Naive thymus-derived CD4-positive, alpha-beta T cell (primary cell): ENCODE data around the gene PCBP2. TPM values are rescaled to one million over a fixed set of nuclear protein-coding genes. Genes with fewer than 3 reads are reported as not detected.
A peak's percentile ranks its signal among the peaks of the same experiment; 100 is the strongest.

Source experiments
- ATAC-seq: fragments of 150-1000 bp; cut with Tn5 transposase; 2 replicates; pipeline ENCODE4 v1.10.0; 2021; ENCODE audit warnings: mild to moderate bottlenecking, moderate library complexity
- CTCF ChIA-PET: fragments of 350-600 bp; sonication (Branson Sonifier 250); formaldehyde crosslinking; loops from one replicate; lab custom pipeline; 2021; ENCODE audit warnings: antibody characterized with exemption; lab: Charles Lee
- POLR2A ChIA-PET: fragments of 350-600 bp; sonication (Branson Sonifier 250); formaldehyde crosslinking; loops from one replicate; lab custom pipeline; 2021; ENCODE audit warnings: antibody characterized with exemption, inconsistent platforms; lab: Charles Lee
- DNase-seq, 9 donors: peaks; one replicate each; pipeline versions ENCODE4 v3.0.0 to v3.0.0-alpha.2; 2020 to 2022; ENCODE audit warnings: mixed read lengths in 1 of 9
- H3K27ac ChIP-seq: one replicate; pipeline ENCODE4 v1.7.0; 2013; ENCODE audit warnings: mild to moderate bottlenecking, low read depth, low read length, moderate library complexity
- H3K27me3 ChIP-seq, 2 donors: one replicate each; pipeline ENCODE4 v1.7.0; 2013; ENCODE audit warnings: low read length in 2 of 2, mild to moderate bottlenecking in 2 of 2, moderate library complexity in 2 of 2; ENCODE audit not compliant: control insufficient read depth in 2 of 2, insufficient read depth in 2 of 2
- H3K36me3 ChIP-seq, 3 experiments: 1 replicate in 2 of 3; 2 replicates in 1 of 3; pipeline ENCODE4 v1.7.0; 2013; ENCODE audit warnings: low read length in 3 of 3, mild to moderate bottlenecking in 3 of 3, moderate library complexity in 1 of 3; ENCODE audit not compliant: insufficient read depth in 3 of 3, control insufficient read depth in 2 of 3
- H3K4me1 ChIP-seq, 2 donors: one replicate each; pipeline ENCODE4 v1.7.0; 2013; ENCODE audit warnings: low read length in 2 of 2, mild to moderate bottlenecking in 2 of 2, moderate library complexity in 1 of 2; ENCODE audit not compliant: control insufficient read depth in 2 of 2, insufficient read depth in 2 of 2
- H3K4me3 ChIP-seq: 2 replicates; pipeline ENCODE4 v1.7.0; 2013; ENCODE audit warnings: mild to moderate bottlenecking, low read length
- H3K9me3 ChIP-seq, 3 experiments: 1 replicate in 2 of 3; 2 replicates in 1 of 3; pipeline ENCODE4 v1.7.0; 2013; ENCODE audit warnings: low read length in 3 of 3; ENCODE audit not compliant: control insufficient read depth in 2 of 3
- H3K27ac Mint-ChIP-seq, 9 donors: one replicate each; pipeline ENCODE4 v1.8.0; 2020 to 2022; ENCODE audit warnings: mixed read lengths in 9 of 9, mild to moderate bottlenecking in 8 of 9, moderate library complexity in 5 of 9, inconsistent platforms in 2 of 9
- H3K27me3 Mint-ChIP-seq, 5 donors: one replicate each; pipeline ENCODE4 v1.8.0; 2021 to 2022; ENCODE audit warnings: mixed read lengths in 5 of 5, mild to moderate bottlenecking in 1 of 5
- H3K36me3 Mint-ChIP-seq, 5 donors: one replicate each; pipeline ENCODE4 v1.8.0; 2020 to 2022; ENCODE audit warnings: mixed read lengths in 5 of 5, mild to moderate bottlenecking in 3 of 5, inconsistent platforms in 1 of 5
- H3K4me1 Mint-ChIP-seq, 7 donors: one replicate each; pipeline ENCODE4 v1.8.0; 2020 to 2022; ENCODE audit warnings: mixed read lengths in 7 of 7, mild to moderate bottlenecking in 3 of 7, inconsistent platforms in 1 of 7
- H3K4me3 Mint-ChIP-seq, 10 donors: one replicate each; pipeline ENCODE4 v1.8.0; 2020 to 2022; ENCODE audit warnings: mild to moderate bottlenecking in 10 of 10, mixed read lengths in 10 of 10, moderate library complexity in 6 of 10, inconsistent platforms in 2 of 10
- H3K9me3 Mint-ChIP-seq, 11 donors: one replicate each; pipeline ENCODE4 v1.8.0; 2020 to 2022; ENCODE audit warnings: mixed read lengths in 11 of 11, mild to moderate bottlenecking in 4 of 11, inconsistent platforms in 1 of 11, moderate library complexity in 1 of 11
- intact Hi-C, 2 donors: fragments of 100-400 bp; cut with micrococcal nuclease; formaldehyde crosslinking; loops; one replicate each; pipeline ENCODE4 v1.15.1; 2023
- polyA plus RNA-seq, 2 donors: library from polyadenylated mRNA; unstranded; fragments of 300-500 nt; fragmentation: Illumina TruSeq; gene quantifications; one replicate each; pipeline ENCODE4 v1.2.3, GENCODE V29; 2021
- total RNA-seq, 6 experiments: library from RNA in 5 of 6; stranded (reverse) in 5 of 6; gene quantifications; 1 replicate in 5 of 6; 2 replicates in 1 of 6; pipeline ENCODE4 v1.2.3 and lab custom pipeline; 2021 to 2026

PCBP2 gene
- total and polyA plus RNA-seq, 7 experiments from 2014 or later, result 148 to 1,110 (median 912) TPM

GRCh38 chr12:53459097-53459496 is 7.2 kb downstream of the PCBP2 start:
- H3K27me3 Mint-ChIP-seq, result no peaks in the 10 kb centered on the region
- Histone ChIP-seq H3K4me1 (peaks cover 4 to 8% of the 10 kb centered on the region in 2 donors), H3K36me3 (peaks cover 69 to 98% (median 91%) of the 10 kb centered on the region in 3 experiments), H3K27ac (no peak overlapping the region), H3K27me3 (no peaks in the 10 kb centered on the region), H3K9me3 (no peaks in the 10 kb centered on the region), H3K4me3 (no peak overlapping the region)
- ATAC-seq (no peak), DNase-seq (no peak)
- intact Hi-C loops, result loop anchor here in 1 of 2 donors (2.0 kb wide), 1 partner anchor 14 kb away; no protein-coding TSS in a partner anchor
- POLR2A ChIA-PET, result interaction anchor here (0.7 kb wide), 1 partner anchor 13 kb away, joined by 4 read pairs; no protein-coding TSS in a partner anchor
- peaks cover 15 to 55% (median 48%) of the 10 kb centered on the region in 5 donors for H3K36me3 Mint-ChIP-seq
- CTCF ChIA-PET, result interaction anchor here (1.4 kb wide), 1 partner anchor 35 kb away, joined by 4 read pairs; no protein-coding TSS in a partner anchor
- H3K4me1 Mint-ChIP-seq, result peaks cover 27 to 63% (median 50%) of the 10 kb centered on the region in 7 donors
- H3K27ac Mint-ChIP-seq, result peak overlapping the region in 4 of 9 donors; percentile 51 to 80 (median 60)
- no peaks in the 10 kb centered on the region for H3K9me3 Mint-ChIP-seq
- H3K4me3 Mint-ChIP-seq, result no peak overlapping the region

DNA sequence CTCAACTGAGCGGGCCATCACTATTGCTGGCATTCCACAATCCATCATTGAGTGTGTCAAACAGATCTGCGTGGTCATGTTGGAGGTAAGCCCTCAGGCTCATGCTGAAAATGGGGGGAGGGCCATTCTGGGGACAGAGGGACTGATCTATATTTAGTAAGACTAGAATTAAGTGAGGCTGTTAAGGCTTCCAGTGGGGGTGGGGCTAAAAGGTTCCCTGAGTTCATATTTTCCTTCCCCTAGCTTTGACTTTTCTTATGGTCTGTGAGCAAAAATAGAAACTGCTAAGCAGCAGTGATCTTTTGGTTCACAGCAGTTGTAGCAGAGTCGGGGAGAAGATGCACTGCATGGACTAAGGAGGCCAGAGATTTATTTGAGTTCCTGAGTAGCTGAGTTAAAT is 9.2 kb downstream of the PCBP2 start:
- Histone ChIP-seq H3K4me3 (no peak overlapping the region), H3K9me3 (no peaks in the 10 kb centered on the region), H3K27ac (no peak overlapping the region), H3K27me3 (no peaks in the 10 kb centered on the region), H3K36me3 (peaks cover 73 to 98% (median 90%) of the 10 kb centered on the region in 3 experiments), H3K4me1 (no peaks in the 10 kb centered on the region)
- Mint-ChIP-seq H3K4me1 (peaks cover 27 to 54% (median 42%) of the 10 kb centered on the region in 7 donors), H3K27ac (peak overlapping the region in 5 of 9 donors; percentile 27 to 75 (median 51)), H3K36me3 (peaks cover 15 to 55% (median 40%) of the 10 kb centered on the region in 5 donors), H3K4me3 (no peak overlapping the region), H3K9me3 (no peaks in the 10 kb centered on the region), H3K27me3 (no peaks in the 10 kb centered on the region)
- ATAC-seq (no peak), DNase-seq (no peak)
- ChIA-PET POLR2A (interaction anchor here (1.0 to 1.1 kb wide), 2 partner anchors 13 to 38 kb away, joined by 3 to 4 read pairs; partner anchors contain the start of gene MAP3K12), CTCF (no interaction called here)
- intact Hi-C loops, result no loop called here

GRCh38 chr12:53461591-53461990 is 9.7 kb downstream of the PCBP2 start:
- CTCF ChIA-PET, result no interaction called here
- H3K4me1 Mint-ChIP-seq, result peaks cover 29 to 57% (median 47%) of the 10 kb centered on the region in 7 donors
- intact Hi-C loops, result no loop called here

DNA sequence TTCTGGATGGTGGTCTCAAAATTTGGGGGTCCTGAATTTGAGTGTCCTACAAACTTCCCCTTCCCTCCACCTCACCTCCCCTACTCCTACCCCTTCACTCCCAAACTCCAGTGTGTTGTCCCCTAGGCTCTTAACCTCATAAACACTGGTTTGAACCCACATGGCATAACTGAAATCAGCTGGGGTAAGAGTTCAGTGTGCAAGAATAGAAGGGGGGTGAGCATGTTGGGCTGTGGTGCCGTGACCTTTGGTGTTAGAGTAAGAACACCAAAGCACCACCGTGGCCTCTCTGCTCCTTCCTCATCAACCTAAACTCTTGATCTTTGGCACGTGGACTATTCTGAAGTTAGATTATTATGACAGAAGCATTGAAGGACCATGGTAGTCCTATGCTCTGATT is 11.0 kb downstream of the PCBP2 start:
- H3K27ac Mint-ChIP-seq, result no peak overlapping the region
- peaks cover 15 to 66% (median 52%) of the 10 kb centered on the region in 5 donors for H3K36me3 Mint-ChIP-seq
- POLR2A ChIA-PET, result interaction anchor here (1.3 kb wide), 1 partner anchor 28 kb away, joined by 3 read pairs; no protein-coding TSS in a partner anchor
- Histone ChIP-seq H3K9me3 (no peaks in the 10 kb centered on the region), H3K4me3 (no peak overlapping the region), H3K27ac (no peak overlapping the region), H3K4me1 (no peaks in the 10 kb centered on the region), H3K36me3 (peaks cover 76 to 98% (median 93%) of the 10 kb centered on the region in 3 experiments), H3K27me3 (no peaks in the 10 kb centered on the region)
- peaks cover 29 to 60% (median 54%) of the 10 kb centered on the region in 7 donors for H3K4me1 Mint-ChIP-seq
- DNase-seq (no peak), ATAC-seq (no peak)
- no peak overlapping the region for H3K4me3 Mint-ChIP-seq
- intact Hi-C loops, result no loop called here
- H3K9me3 Mint-ChIP-seq, result no peaks in the 10 kb centered on the region
- CTCF ChIA-PET, result no interaction called here
- H3K27me3 Mint-ChIP-seq, result no peaks in the 10 kb centered on the region

More at GRCh38 chr12:53461591-53461990, 9.7 kb downstream of the PCBP2 start:
- Histone ChIP-seq H3K4me1 (no peaks in the 10 kb centered on the region), H3K27ac (no peak overlapping the region), H3K4me3 (no peak overlapping the region), H3K9me3 (no peaks in the 10 kb centered on the region), H3K36me3 (peaks cover 76 to 98% (median 90%) of the 10 kb centered on the region in 3 experiments), H3K27me3 (no peaks in the 10 kb centered on the region)
- Mint-ChIP-seq H3K4me3 (no peak overlapping the region), H3K9me3 (no peaks in the 10 kb centered on the region), H3K27ac (peak overlapping the region in 2 of 9 donors; percentile 51 to 67), H3K27me3 (no peaks in the 10 kb centered on the region), H3K36me3 (peaks cover 15 to 59% (median 45%) of the 10 kb centered on the region in 5 donors)
- no peak for ATAC-seq
- no peak for DNase-seq
- POLR2A ChIA-PET, result interaction anchor here (1.0 to 1.1 kb wide), 2 partner anchors 12 to 38 kb away, joined by 3 to 4 read pairs; partner anchors contain the start of gene MAP3K12

DNA sequence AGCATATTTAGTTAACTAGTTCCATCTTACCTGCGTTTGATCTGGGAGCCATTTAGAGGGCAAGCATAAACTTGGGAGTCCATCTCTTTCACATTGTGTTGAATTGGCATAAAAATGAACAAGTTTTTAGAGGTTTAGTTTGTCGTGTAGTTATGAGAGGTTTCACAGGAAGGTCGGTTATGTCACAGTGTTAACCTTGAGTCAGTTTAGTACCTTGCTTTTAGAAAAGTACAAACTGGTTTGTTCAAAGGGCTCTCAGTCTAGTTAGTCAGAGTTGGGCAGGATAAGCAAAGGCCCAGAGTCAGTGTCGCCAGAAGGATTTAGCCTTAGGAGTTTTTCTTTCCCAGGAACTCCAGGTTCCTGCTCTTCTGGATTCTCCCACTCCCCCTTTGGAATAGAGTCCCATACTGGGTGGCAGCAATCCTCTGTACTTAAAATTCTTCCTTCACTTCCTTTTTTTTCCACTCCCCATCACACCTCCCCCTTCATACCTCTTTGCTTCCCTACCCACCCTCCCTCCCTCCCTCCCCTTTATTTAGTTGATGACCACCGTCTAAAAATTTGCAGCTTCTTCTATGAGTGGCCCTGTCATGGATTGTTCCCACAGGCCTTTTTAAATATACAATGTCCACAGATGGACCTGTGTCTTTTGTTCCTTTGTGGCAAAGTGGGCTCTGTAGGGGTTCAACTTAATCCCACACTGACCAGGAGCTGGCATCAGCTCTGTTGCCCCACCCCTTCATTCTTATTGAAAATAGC is 12.1 kb downstream of the PCBP2 start:
- no peak for DNase-seq
- Mint-ChIP-seq H3K4me1 (peaks cover 29 to 58% (median 52%) of the 10 kb centered on the region in 7 donors), H3K27me3 (no peaks in the 10 kb centered on the region), H3K4me3 (no peak overlapping the region), H3K27ac (no peak overlapping the region), H3K9me3 (no peaks in the 10 kb centered on the region), H3K36me3 (peaks cover 19 to 72% (median 55%) of the 10 kb centered on the region in 5 donors)
- intact Hi-C loops, result no loop called here
- Histone ChIP-seq H3K4me3 (no peak overlapping the region), H3K4me1 (no peaks in the 10 kb centered on the region), H3K27me3 (no peaks in the 10 kb centered on the region), H3K36me3 (peaks cover 71 to 98% (median 98%) of the 10 kb centered on the region in 3 experiments), H3K9me3 (no peaks in the 10 kb centered on the region), H3K27ac (peak overlapping the region; percentile 7)
- ATAC-seq, result no peak
- CTCF ChIA-PET, result interaction anchor here (1.0 kb wide), 1 partner anchor 11 kb away, joined by 3 read pairs; no protein-coding TSS in a partner anchor
- POLR2A ChIA-PET, result interaction anchor here (0.5 to 1.3 kb wide), 4 partner anchors 11 to 258 kb away, joined by 3 read pairs; no protein-coding TSS in a partner anchor

DNA sequence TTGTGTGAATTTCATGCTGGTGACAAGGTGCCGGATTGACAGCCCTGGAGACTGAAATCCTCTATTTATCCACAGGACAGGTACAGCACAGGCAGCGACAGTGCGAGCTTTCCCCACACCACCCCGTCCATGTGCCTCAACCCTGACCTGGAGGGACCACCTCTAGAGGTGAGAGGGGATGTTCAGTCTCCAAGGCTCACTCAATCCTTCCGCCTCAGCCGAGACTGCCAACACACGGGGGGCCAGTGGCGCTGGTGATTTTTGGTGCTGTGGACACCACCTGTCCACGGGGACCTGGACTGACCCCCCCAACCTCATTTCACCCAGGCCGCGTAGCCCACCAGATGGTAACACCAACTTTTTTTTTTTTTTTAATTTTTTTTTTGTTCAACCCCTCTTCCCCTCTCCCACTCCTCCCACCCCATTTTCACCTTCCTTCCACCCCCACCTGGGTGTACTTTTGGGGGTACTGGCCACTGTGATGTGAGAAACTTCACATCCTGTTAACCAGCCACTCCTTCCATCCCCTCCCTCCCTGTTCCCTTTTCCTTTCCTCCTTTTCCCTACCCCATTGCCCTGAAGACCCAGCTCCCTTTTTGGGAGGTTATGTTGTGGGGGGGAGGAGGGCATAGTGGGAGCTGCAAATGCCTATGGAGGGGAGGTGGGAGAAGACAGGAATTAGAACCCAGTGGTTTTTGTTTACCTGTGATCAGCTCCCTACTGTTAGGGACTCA is 12.9 kb downstream of the PCBP2 start:
- Histone ChIP-seq H3K9me3 (no peaks in the 10 kb centered on the region), H3K27ac (peak overlapping the region; percentile 37), H3K36me3 (peaks cover 66 to 99% (median 92%) of the 10 kb centered on the region in 3 experiments), H3K4me1 (no peaks in the 10 kb centered on the region), H3K27me3 (no peaks in the 10 kb centered on the region), H3K4me3 (no peak overlapping the region)
- Mint-ChIP-seq H3K27ac (peak overlapping the region in 6 of 9 donors; percentile 33 to 72 (median 47)), H3K4me3 (no peak overlapping the region), H3K9me3 (no peaks in the 10 kb centered on the region), H3K4me1 (peaks cover 26 to 53% (median 47%) of the 10 kb centered on the region in 7 donors), H3K36me3 (peaks cover 19 to 66% (median 51%) of the 10 kb centered on the region in 5 donors), H3K27me3 (no peaks in the 10 kb centered on the region)
- ChIA-PET POLR2A (interaction anchor here (1.2 kb wide), 1 partner anchor 12 kb away, joined by 3 read pairs; no protein-coding TSS in a partner anchor), CTCF (interaction anchor here (1.0 kb wide), 1 partner anchor 10 kb away, joined by 3 read pairs; no protein-coding TSS in a partner anchor)
- intact Hi-C loops, result no loop called here
- ATAC-seq (peak; percentile 13), DNase-seq (no peak)
